IMR-90 (cell line): ENCODE results near the gene TTLL11. TPM values are rescaled to one million over a fixed set of nuclear protein-coding genes. Genes with fewer than 3 reads are reported as not detected.

Source experiments
- ATAC-seq: fragments of 200-7000 bp; cut with Tn5 transposase; 2 replicates; pipeline ENCODE4 v1.9.1; 2020; ENCODE audit warnings: low read depth, mild to moderate bottlenecking, moderate library complexity
- BruUV-seq: library from RNA; stranded (reverse); fragments of 400-500 nt; replicated peaks from 2 replicates; lab custom pipeline; 2021; lab: Mats Ljungman, UMichigan
- CTCF ChIA-PET: fragments of 300-600 bp; formaldehyde crosslinking; extraction: SDS; loops from one replicate; lab custom pipeline; 2021; ENCODE audit warnings: antibody characterized with exemption; lab: Yijun Ruan, JAX
- POLR2A ChIA-PET: fragments of 300-600 bp; sonication (Branson Sonifier 250); formaldehyde crosslinking; loops from one replicate; lab custom pipeline; 2022; ENCODE audit warnings: antibody characterized with exemption; ENCODE audit not compliant: unreplicated experiment; lab: Charles Lee
- DNase-seq: peaks from one replicate; pipeline ENCODE4 v3.0.0; 2013
- H2AFZ ChIP-seq: replicated peaks from 2 replicates; pipeline ENCODE3; 2013; ENCODE audit warnings: low read length, mild to moderate bottlenecking; ENCODE audit not compliant: poor library complexity
- H2AK5ac ChIP-seq: 2 replicates; pipeline ENCODE4 v1.6.1; 2013; ENCODE audit warnings: low read depth, low read length, inconsistent platforms
- H2AK9ac ChIP-seq: replicated peaks from 2 replicates; pipeline ENCODE3; 2013; ENCODE audit warnings: mild to moderate bottlenecking, low read depth, low read length, moderate library complexity; ENCODE audit not compliant: poor library complexity
- H2BK120ac ChIP-seq: 2 replicates; pipeline ENCODE4 v1.6.1; 2013; ENCODE audit warnings: low read depth, low read length, inconsistent platforms
- H2BK15ac ChIP-seq: 3 replicates; pipeline ENCODE4 v1.6.1; 2013; ENCODE audit warnings: low read depth, low read length, inconsistent platforms
- H2BK20ac ChIP-seq: 2 replicates; pipeline ENCODE4 v1.6.1; 2013; ENCODE audit warnings: low read depth, mild to moderate bottlenecking, inconsistent platforms, low read length, moderate library complexity
- H2BK5ac ChIP-seq: 2 replicates; pipeline ENCODE4 v1.6.1; 2013; ENCODE audit warnings: mild to moderate bottlenecking, low read depth, low read length, inconsistent platforms; ENCODE audit not compliant: poor library complexity, severe bottlenecking
- H3K14ac ChIP-seq: replicated peaks from 2 replicates; pipeline ENCODE4 v1.6.1; 2013; ENCODE audit warnings: low read depth, low read length, inconsistent platforms
- H3K18ac ChIP-seq: 2 replicates; pipeline ENCODE4 v1.6.1; 2013; ENCODE audit warnings: low read depth, low read length, control low read depth
- H3K23ac ChIP-seq: 2 replicates; pipeline ENCODE4 v1.6.1; 2013; ENCODE audit warnings: low read depth, low read length, inconsistent platforms
- H3K27ac ChIP-seq: 2 replicates; pipeline ENCODE4 v1.5.1; 2013; ENCODE audit warnings: mild to moderate bottlenecking, control low read depth, low read length; ENCODE audit not compliant: insufficient read depth
- H3K27me3 ChIP-seq: 2 replicates; pipeline ENCODE4 v1.6.1; 2013; ENCODE audit warnings: low read length; ENCODE audit not compliant: control insufficient read depth, insufficient read depth
- H3K36me3 ChIP-seq: 2 replicates; pipeline ENCODE4 v1.6.1; 2013; ENCODE audit warnings: low read length, mixed read lengths; ENCODE audit not compliant: control insufficient read depth, insufficient read depth
- H3K4ac ChIP-seq: 2 replicates; pipeline ENCODE4 v1.6.1; 2013; ENCODE audit warnings: low read depth, low read length, inconsistent platforms
- H3K4me1 ChIP-seq: 2 replicates; pipeline ENCODE4 v1.6.1; 2013; ENCODE audit warnings: low read length, mixed read lengths; ENCODE audit not compliant: control insufficient read depth, insufficient read depth
- H3K4me2 ChIP-seq: 2 replicates; pipeline ENCODE4 v1.6.1; 2013; ENCODE audit warnings: low read depth, mild to moderate bottlenecking, control low read depth, low read length, moderate library complexity
- H3K4me3 ChIP-seq: 2 replicates; pipeline ENCODE4 v1.5.1; 2013; ENCODE audit warnings: low read depth, mild to moderate bottlenecking, control low read depth, low read length, moderate library complexity; ENCODE audit not compliant: insufficient read depth
- H3K56ac ChIP-seq: 2 replicates; pipeline ENCODE4 v1.6.1; 2013; ENCODE audit warnings: low read length, inconsistent platforms; ENCODE audit not compliant: insufficient read depth; ENCODE audit errors: extremely low read depth
- H3K79me1 ChIP-seq, 2 experiments: 2 replicates each; pipeline ENCODE4 v1.6.1; 2013; ENCODE audit warnings: low read length in 2 of 2, inconsistent platforms in 1 of 2, low read depth in 1 of 2
- H3K9ac ChIP-seq: 2 replicates; pipeline ENCODE4 v1.6.1; 2013; ENCODE audit warnings: low read depth, low read length, control low read depth
- H3K9me1 ChIP-seq: 2 replicates; pipeline ENCODE4 v1.6.1; 2013; ENCODE audit warnings: low read length, inconsistent platforms; ENCODE audit not compliant: insufficient read depth
- H3K9me3 ChIP-seq: 2 replicates; pipeline ENCODE4 v1.6.1; 2013; ENCODE audit warnings: low read length; ENCODE audit not compliant: control insufficient read depth, insufficient read depth
- H4K20me1 ChIP-seq: 2 replicates; pipeline ENCODE4 v1.6.1; 2013; ENCODE audit warnings: low read length, inconsistent platforms; ENCODE audit not compliant: insufficient read depth
- H4K5ac ChIP-seq: 2 replicates; pipeline ENCODE4 v1.6.1; 2013; ENCODE audit warnings: mild to moderate bottlenecking, low read depth, low read length, control low read depth
- H4K8ac ChIP-seq, 2 experiments: 2 replicates each; pipeline ENCODE4 v1.6.1; 2013; ENCODE audit warnings: low read depth in 2 of 2, low read length in 2 of 2, control low read depth in 1 of 2, inconsistent platforms in 1 of 2
- H4K91ac ChIP-seq: 2 replicates; pipeline ENCODE4 v1.6.1; 2013; ENCODE audit warnings: low read depth, low read length, inconsistent platforms; ENCODE audit not compliant: insufficient read depth
- BHLHE40 ChIP-seq: fragments of 150-350 bp; IDR thresholded peaks from 2 replicates; pipeline ENCODE4 v1.6.1; 2016; ENCODE audit warnings: mild to moderate bottlenecking, low read depth, low read length
- CEBPB ChIP-seq: IDR thresholded peaks from 2 replicates; pipeline ENCODE4 v1.6.1; 2012; ENCODE audit warnings: low read depth, low read length, improper control_type of control experiment
- CHD1 ChIP-seq: IDR thresholded peaks from 2 replicates; pipeline ENCODE4 v1.6.1; 2012; ENCODE audit warnings: low read depth, low read length, improper control_type of control experiment
- FOS ChIP-seq: fragments of 150-350 bp; IDR thresholded peaks from 2 replicates; pipeline ENCODE4 v1.6.1; 2016; ENCODE audit warnings: low read depth, low read length
- MAZ ChIP-seq: IDR thresholded peaks from 2 replicates; pipeline ENCODE4 v1.6.1; 2012; ENCODE audit warnings: low read depth, mild to moderate bottlenecking, low read length, improper control_type of control experiment, moderate library complexity, borderline replicate concordance
- MXI1 ChIP-seq: IDR thresholded peaks from 2 replicates; pipeline ENCODE4 v1.6.1; 2012; ENCODE audit warnings: low read depth, mild to moderate bottlenecking, low read length, moderate library complexity, borderline replicate concordance
- POLR2A ChIP-seq: IDR thresholded peaks from 2 replicates; pipeline ENCODE4 v1.6.1; 2012; ENCODE audit warnings: mild to moderate bottlenecking, low read depth, low read length
- RAD21 ChIP-seq: IDR thresholded peaks from 2 replicates; pipeline ENCODE4 v1.6.1; 2012; ENCODE audit warnings: low read length, improper control_type of control experiment
- RCOR1 ChIP-seq: IDR thresholded peaks from 2 replicates; pipeline ENCODE4 v1.6.1; 2012; ENCODE audit warnings: mild to moderate bottlenecking, low read length, improper control_type of control experiment; ENCODE audit not compliant: insufficient replicate concordance
- RFX5 ChIP-seq: IDR thresholded peaks from 2 replicates; pipeline ENCODE4 v1.8.0; 2012; ENCODE audit warnings: low read depth, mild to moderate bottlenecking, low read length, moderate library complexity
- SMC3 ChIP-seq: fragments of 150-350 bp; IDR thresholded peaks from 2 replicates; pipeline ENCODE4 v1.6.1; 2016; ENCODE audit warnings: low read depth, mild to moderate bottlenecking, antibody characterized with exemption, low read length, moderate library complexity
- USF2 ChIP-seq: fragments of 150-350 bp; IDR thresholded peaks from 2 replicates; pipeline ENCODE4 v1.6.1; 2017; ENCODE audit warnings: mild to moderate bottlenecking, antibody characterized with exemption, low read length, low read depth
- WGBS, 2 experiments: methylation state at CpG; one replicate each; pipeline versions ENCODE4 v1.1.5 to v1.1.7; 2013; ENCODE audit warnings: missing lambda C conversion rate in 2 of 2; ENCODE audit not compliant: insufficient read length in 1 of 2; ENCODE audit errors: extremely low coverage in 2 of 2; 5-methylcytosine and 5-hydroxymethylcytosine counted together
- dilution Hi-C: fragments of 300-500 bp; cut with HindIII; formaldehyde crosslinking; loops from one replicate; pipeline ENCODE4 v1.14.3; 2018; ENCODE audit warnings: low sequenced_read_pairs; ENCODE audit not compliant: unreplicated experiment
- in situ Hi-C: fragments of 300-500 bp; cut with MboI; formaldehyde crosslinking; loops from 3 replicates; pipeline ENCODE4 v1.14.3; 2019; ENCODE audit warnings: low sequenced_read_pairs, inconsistent platforms, mixed read lengths
- intact Hi-C: fragments of 100-400 bp; cut with micrococcal nuclease; formaldehyde crosslinking; loops from 2 replicates; pipeline ENCODE4 v1.10.0; 2022
- polyA plus RNA-seq, 3 experiments: library from polyadenylated mRNA; depleted of rRNA; stranded (reverse); fragments of >200 nt; gene quantifications; 2 replicates each; pipeline ENCODE4 v1.2.3, GENCODE V29; 2012; ENCODE audit warnings: low replicate concordance in 1 of 3
- total RNA-seq: library from RNA; depleted of rRNA; stranded (reverse); fragments of >200 nt; gene quantifications from 2 replicates; pipeline ENCODE4 v1.2.3, GENCODE V29; 2012
- TF ChIP-seq, protein P1 (sequence below): conservative IDR thresholded peaks from 2 replicates; pipeline ENCODE4 v1.5.1; 2012; ENCODE audit warnings: mild to moderate bottlenecking, low read depth, low read length, improper control_type of control experiment
- TF ChIP-seq, protein P2 (sequence below): fragments of 150-350 bp; IDR thresholded peaks from 2 replicates; pipeline ENCODE4 v1.6.1; 2016; ENCODE audit warnings: low read depth, mild to moderate bottlenecking, low read length, moderate library complexity, borderline replicate concordance

Gene TTLL11
- total and polyA plus RNA-seq, 2 of the 4 experiments (the other 2 are of a cell fraction): 2.0 to 4.6 TPM

DNA sequence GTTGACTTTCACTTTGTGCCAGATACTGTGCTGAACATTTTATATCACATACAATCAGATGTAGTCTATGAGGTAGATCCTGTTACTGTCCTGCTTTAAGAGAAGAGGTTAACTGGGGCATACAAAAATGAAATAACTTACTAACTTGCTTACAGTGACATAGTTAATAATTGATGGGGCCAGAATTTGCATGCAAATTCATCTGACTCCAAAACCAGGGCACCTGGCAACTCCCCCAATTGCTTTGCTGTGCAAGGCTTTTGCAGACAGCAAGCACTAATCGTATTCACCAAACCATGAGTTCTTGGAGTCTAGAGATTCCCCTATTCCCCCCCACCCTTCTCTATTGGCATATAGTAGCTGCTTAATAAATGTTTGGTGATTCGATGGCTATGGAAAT is 155.9 kb downstream of the TTLL11 start:
- H4K8ac ChIP-seq: no peak overlapping the region
- no peaks in the 10 kb centered on the region for H3K9me1 ChIP-seq
- TF ChIP-seq CHD1 (no peak), MXI1 (no peak), SMC3 (no peak), BHLHE40 (no peak), RCOR1 (no peak), MAZ (no peak), USF2 (no peak), RAD21 (no peak), FOS (no peak), RFX5 (no peak), CEBPB (no peak), POLR2A (no peak)
- TF ChIP-seq, protein P1, sequence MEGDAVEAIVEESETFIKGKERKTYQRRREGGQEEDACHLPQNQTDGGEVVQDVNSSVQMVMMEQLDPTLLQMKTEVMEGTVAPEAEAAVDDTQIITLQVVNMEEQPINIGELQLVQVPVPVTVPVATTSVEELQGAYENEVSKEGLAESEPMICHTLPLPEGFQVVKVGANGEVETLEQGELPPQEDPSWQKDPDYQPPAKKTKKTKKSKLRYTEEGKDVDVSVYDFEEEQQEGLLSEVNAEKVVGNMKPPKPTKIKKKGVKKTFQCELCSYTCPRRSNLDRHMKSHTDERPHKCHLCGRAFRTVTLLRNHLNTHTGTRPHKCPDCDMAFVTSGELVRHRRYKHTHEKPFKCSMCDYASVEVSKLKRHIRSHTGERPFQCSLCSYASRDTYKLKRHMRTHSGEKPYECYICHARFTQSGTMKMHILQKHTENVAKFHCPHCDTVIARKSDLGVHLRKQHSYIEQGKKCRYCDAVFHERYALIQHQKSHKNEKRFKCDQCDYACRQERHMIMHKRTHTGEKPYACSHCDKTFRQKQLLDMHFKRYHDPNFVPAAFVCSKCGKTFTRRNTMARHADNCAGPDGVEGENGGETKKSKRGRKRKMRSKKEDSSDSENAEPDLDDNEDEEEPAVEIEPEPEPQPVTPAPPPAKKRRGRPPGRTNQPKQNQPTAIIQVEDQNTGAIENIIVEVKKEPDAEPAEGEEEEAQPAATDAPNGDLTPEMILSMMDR: no peak
- TF ChIP-seq, protein P2, sequence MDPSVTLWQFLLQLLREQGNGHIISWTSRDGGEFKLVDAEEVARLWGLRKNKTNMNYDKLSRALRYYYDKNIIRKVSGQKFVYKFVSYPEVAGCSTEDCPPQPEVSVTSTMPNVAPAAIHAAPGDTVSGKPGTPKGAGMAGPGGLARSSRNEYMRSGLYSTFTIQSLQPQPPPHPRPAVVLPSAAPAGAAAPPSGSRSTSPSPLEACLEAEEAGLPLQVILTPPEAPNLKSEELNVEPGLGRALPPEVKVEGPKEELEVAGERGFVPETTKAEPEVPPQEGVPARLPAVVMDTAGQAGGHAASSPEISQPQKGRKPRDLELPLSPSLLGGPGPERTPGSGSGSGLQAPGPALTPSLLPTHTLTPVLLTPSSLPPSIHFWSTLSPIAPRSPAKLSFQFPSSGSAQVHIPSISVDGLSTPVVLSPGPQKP: no peak
- DNase-seq (no peak), ATAC-seq (no peak)
- intact Hi-C loops (no loop called here), in situ Hi-C loops (no loop called here), dilution Hi-C loops (no loop called here)
- H3K79me1 ChIP-seq: no peaks in the 10 kb centered on the region
- H3K9ac ChIP-seq: no peak overlapping the region
- no peak overlapping the region for H3K4ac ChIP-seq
- H3K23ac ChIP-seq: no peak overlapping the region
- H2AK9ac ChIP-seq: no peak overlapping the region
- WGBS, 2 experiments: no CpG with 5 or more reads among the region's 2 CpGs
- no peaks in the 10 kb centered on the region for H3K36me3 ChIP-seq
- H2BK15ac ChIP-seq: no peak overlapping the region
- no peaks in the 10 kb centered on the region for H3K9me3 ChIP-seq
- no peak overlapping the region for H3K4me2 ChIP-seq
- no peaks in the 10 kb centered on the region for H3K4me1 ChIP-seq
- no peak overlapping the region for H2AK5ac ChIP-seq
- POLR2A ChIA-PET: no interaction called here
- no peak overlapping the region for H3K14ac ChIP-seq
- H4K91ac ChIP-seq: no peak overlapping the region
- H3K18ac ChIP-seq: no peak overlapping the region
- H3K56ac ChIP-seq: no peak overlapping the region
- H2BK120ac ChIP-seq: no peak overlapping the region
- H3K27me3 ChIP-seq: no peaks in the 10 kb centered on the region
- no peak overlapping the region for H4K5ac ChIP-seq
- BruUV-seq: no TSS peak
- no peak overlapping the region for H3K4me3 ChIP-seq
- no peak overlapping the region for H2BK20ac ChIP-seq
- no peaks in the 10 kb centered on the region for H4K20me1 ChIP-seq
- H2AFZ ChIP-seq: no peak overlapping the region
- CTCF ChIA-PET: no interaction called here
- no peak overlapping the region for H3K27ac ChIP-seq
- H2BK5ac ChIP-seq: no peak overlapping the region
